Parathyroid adenoma (tissue), 2 donors: ENCODE measurements around the gene TPBGL.
"Not testable (repeated sequence)": the region's sequence is repeated elsewhere in the genome, so short reads cannot be mapped to it uniquely, and the experiment has no call there.

Experiments
- H2AFZ ChIP-seq: fragments of 300-600 bp; sonication (generic); one replicate; pipeline ENCODE4 v1.7.0; 2017; ENCODE audit warnings: antibody characterized with exemption, mild to moderate bottlenecking
- H3K27ac ChIP-seq: fragments of 300-600 bp; sonication (generic); one replicate; pipeline ENCODE4 v1.7.0; 2017
- H3K27me3 ChIP-seq: fragments of 300-600 bp; sonication (generic); one replicate; pipeline ENCODE4 v1.7.0; 2017; ENCODE audit warnings: low read length; ENCODE audit not compliant: control insufficient read depth, insufficient read depth
- H3K36me3 ChIP-seq: fragments of 300-600 bp; sonication (generic); one replicate; pipeline ENCODE4 v1.7.0; 2017; ENCODE audit warnings: low read length; ENCODE audit not compliant: control insufficient read depth, insufficient read depth
- H3K4me1 ChIP-seq: fragments of 300-600 bp; sonication (generic); one replicate; pipeline ENCODE4 v1.7.0; 2017; ENCODE audit warnings: control low read depth
- H3K4me2 ChIP-seq: fragments of 300-600 bp; sonication (generic); one replicate; pipeline ENCODE4 v1.7.0; 2017; ENCODE audit warnings: low read length
- H3K4me3 ChIP-seq: fragments of 300-600 bp; sonication (generic); one replicate; pipeline ENCODE4 v1.7.0; 2017; ENCODE audit warnings: low read depth, low read length
- H3K79me2 ChIP-seq: fragments of 300-600 bp; sonication (generic); one replicate; pipeline ENCODE4 v1.7.0; 2017; ENCODE audit warnings: control low read depth
- H3K9ac ChIP-seq: fragments of 300-600 bp; sonication (generic); one replicate; pipeline ENCODE4 v1.7.0; 2017; ENCODE audit warnings: mild to moderate bottlenecking
- H3K9me3 ChIP-seq: fragments of 300-600 bp; sonication (generic); one replicate; pipeline ENCODE4 v1.7.0; 2017; ENCODE audit warnings: low read length; ENCODE audit not compliant: control insufficient read depth
- TF ChIP-seq, protein P1 (sequence below): fragments of 300-600 bp; sonication (generic); IDR thresholded peaks from one replicate; pipeline ENCODE4 v1.7.0; 2017; ENCODE audit warnings: antibody characterized with exemption, mild to moderate bottlenecking
- donor health status: primary hyperparathyroidism.

The TPBGL gene

DNA sequence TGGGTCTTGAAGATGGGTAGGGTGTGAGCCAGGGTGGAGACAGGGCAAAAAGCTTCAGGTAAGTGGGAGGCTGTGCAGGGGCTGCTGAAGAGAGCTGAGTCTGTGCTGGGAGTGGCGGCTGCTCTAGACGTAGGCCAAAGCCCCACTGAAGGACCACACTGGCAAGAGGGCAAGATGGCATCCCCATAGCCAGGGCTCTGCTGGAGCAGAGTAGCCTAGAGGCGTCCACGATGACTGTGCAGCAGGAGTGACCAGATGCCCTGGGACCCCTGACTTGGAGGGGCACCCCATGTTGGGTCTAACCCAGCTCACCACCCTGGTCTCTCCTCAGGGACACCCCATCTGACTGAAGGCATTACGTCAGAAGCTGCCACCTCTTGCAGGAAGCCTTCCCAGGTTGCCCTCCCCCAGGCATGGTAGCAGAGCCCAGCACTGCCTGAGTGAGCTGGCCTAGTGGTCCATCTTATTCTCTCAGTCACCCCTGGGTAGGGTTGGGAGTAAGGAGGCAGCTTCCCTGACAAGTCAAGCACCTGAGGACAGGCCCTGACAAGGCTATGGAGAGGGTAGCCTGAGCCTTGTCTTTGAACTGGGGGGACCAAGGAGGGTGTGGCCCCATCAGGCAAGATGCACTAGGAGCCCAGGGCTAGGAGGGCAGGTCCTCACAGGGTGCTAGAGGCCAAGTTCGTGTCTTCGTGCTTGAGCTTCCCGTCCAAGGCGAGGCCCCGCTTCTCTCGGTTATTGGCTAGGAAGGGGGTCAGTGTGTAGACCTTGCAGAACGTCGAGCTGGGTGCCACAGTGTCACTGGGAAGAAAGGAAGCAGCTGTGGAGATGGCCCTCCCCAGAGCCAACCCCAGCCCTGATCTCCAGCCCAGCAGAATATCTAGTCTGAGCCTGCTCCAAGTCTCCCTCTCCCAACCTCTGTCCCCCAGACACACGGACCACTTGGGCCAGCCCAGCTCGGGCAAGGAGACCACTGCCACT lies 33.1 kb downstream of the TPBGL start:
- no peaks in the 10 kb centered on the region for H3K4me1 ChIP-seq
- TF ChIP-seq, protein P1, sequence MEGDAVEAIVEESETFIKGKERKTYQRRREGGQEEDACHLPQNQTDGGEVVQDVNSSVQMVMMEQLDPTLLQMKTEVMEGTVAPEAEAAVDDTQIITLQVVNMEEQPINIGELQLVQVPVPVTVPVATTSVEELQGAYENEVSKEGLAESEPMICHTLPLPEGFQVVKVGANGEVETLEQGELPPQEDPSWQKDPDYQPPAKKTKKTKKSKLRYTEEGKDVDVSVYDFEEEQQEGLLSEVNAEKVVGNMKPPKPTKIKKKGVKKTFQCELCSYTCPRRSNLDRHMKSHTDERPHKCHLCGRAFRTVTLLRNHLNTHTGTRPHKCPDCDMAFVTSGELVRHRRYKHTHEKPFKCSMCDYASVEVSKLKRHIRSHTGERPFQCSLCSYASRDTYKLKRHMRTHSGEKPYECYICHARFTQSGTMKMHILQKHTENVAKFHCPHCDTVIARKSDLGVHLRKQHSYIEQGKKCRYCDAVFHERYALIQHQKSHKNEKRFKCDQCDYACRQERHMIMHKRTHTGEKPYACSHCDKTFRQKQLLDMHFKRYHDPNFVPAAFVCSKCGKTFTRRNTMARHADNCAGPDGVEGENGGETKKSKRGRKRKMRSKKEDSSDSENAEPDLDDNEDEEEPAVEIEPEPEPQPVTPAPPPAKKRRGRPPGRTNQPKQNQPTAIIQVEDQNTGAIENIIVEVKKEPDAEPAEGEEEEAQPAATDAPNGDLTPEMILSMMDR, result no peak
- no peaks in the 10 kb centered on the region for H3K27me3 ChIP-seq
- no peak overlapping the region for H3K4me2 ChIP-seq
- H3K36me3 ChIP-seq, result no peaks in the 10 kb centered on the region
- H3K27ac ChIP-seq, result no peak overlapping the region
- H3K9ac ChIP-seq, result no peak overlapping the region
- H3K4me3 ChIP-seq, result no peak overlapping the region
- no peaks in the 10 kb centered on the region for H3K79me2 ChIP-seq
- H3K9me3 ChIP-seq, result no peaks in the 10 kb centered on the region
- no peak overlapping the region for H2AFZ ChIP-seq

- not testable (repeated sequence) for H2AFZ ChIP-seq, H3K4me1 ChIP-seq, H3K27ac ChIP-seq, H3K9ac ChIP-seq, H3K36me3 ChIP-seq, H3K4me3 ChIP-seq, H3K27me3 ChIP-seq, H3K4me2 ChIP-seq, H3K79me2 ChIP-seq, H3K9me3 ChIP-seq
These were observed 34.1 kb downstream of the TPBGL start for GRCh38 chr11:75274716-75275115.

- no peak overlapping the region for H3K4me3 ChIP-seq
- H3K36me3 ChIP-seq, result no peaks in the 10 kb centered on the region
- no peak overlapping the region for H3K9ac ChIP-seq
- no peaks in the 10 kb centered on the region for H3K9me3 ChIP-seq
- H3K4me1 ChIP-seq, result peaks cover 2% of the 10 kb centered on the region
- no peaks in the 10 kb centered on the region for H3K27me3 ChIP-seq
- H3K79me2 ChIP-seq, result no peaks in the 10 kb centered on the region
- H3K27ac ChIP-seq, result no peak overlapping the region
- no peak overlapping the region for H2AFZ ChIP-seq
- no peak overlapping the region for H3K4me2 ChIP-seq
- TF ChIP-seq, protein P1, result no peak
These were observed 35.0 kb downstream of the TPBGL start for GRCh38 chr11:75275581-75275980.

- no peaks in the 10 kb centered on the region for H3K36me3 ChIP-seq
- TF ChIP-seq, protein P1, result no peak
- H2AFZ ChIP-seq, result no peak overlapping the region
- no peak overlapping the region for H3K4me2 ChIP-seq
- no peak overlapping the region for H3K27ac ChIP-seq
- H3K27me3 ChIP-seq, result no peaks in the 10 kb centered on the region
- no peaks in the 10 kb centered on the region for H3K9me3 ChIP-seq
- H3K79me2 ChIP-seq, result no peaks in the 10 kb centered on the region
- H3K4me1 ChIP-seq, result peaks cover 2% of the 10 kb centered on the region
- H3K9ac ChIP-seq, result no peak overlapping the region
- H3K4me3 ChIP-seq, result no peak overlapping the region
These were observed 35.6 kb downstream of the TPBGL start for GRCh38 chr11:75276186-75276585.

DNA sequence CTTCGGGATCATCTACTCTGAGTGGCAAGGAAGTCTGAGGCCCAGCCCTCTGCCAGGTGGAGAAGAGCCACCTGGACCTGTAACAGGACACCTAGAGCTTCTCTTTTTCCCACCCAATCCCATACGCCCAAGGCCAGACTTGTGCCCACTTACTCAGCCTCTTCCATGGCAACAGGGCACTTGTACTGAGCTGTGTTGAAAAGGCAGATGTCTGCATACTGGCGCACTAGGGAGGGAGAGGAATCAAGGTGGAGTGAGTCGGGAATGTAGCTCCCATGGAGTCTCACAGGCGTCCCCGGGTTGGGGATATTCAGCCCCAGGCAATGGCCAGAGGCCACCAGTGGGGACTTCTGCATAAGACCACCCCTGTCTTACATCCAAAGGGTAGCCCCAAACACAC lies 36.1 kb downstream of the TPBGL start:
- Histone ChIP-seq H3K9ac (no peak overlapping the region), H3K27me3 (no peaks in the 10 kb centered on the region), H3K36me3 (no peaks in the 10 kb centered on the region), H3K4me2 (no peak overlapping the region), H3K27ac (no peak overlapping the region), H3K4me1 (peaks cover 2% of the 10 kb centered on the region), H3K79me2 (no peaks in the 10 kb centered on the region), H2AFZ (no peak overlapping the region), H3K4me3 (no peak overlapping the region), H3K9me3 (no peaks in the 10 kb centered on the region)
- TF ChIP-seq, protein P1, result no peak
